GM19023 (cell line): Measurements from ENCODE around the gene TRABD2B.

Experiments
- ATAC-seq: cut with Tn5 transposase; IDR thresholded peaks from one replicate; pipeline ENCODE4 v1.9.1; 2021; ENCODE audit warnings: mild to moderate bottlenecking, moderate library complexity; ENCODE audit not compliant: unreplicated experiment

Gene TRABD2B

GRCh38 chr1:48022306-48022705 lies 25.1 kb upstream of the TRABD2B start:
- no peak for ATAC-seq

DNA sequence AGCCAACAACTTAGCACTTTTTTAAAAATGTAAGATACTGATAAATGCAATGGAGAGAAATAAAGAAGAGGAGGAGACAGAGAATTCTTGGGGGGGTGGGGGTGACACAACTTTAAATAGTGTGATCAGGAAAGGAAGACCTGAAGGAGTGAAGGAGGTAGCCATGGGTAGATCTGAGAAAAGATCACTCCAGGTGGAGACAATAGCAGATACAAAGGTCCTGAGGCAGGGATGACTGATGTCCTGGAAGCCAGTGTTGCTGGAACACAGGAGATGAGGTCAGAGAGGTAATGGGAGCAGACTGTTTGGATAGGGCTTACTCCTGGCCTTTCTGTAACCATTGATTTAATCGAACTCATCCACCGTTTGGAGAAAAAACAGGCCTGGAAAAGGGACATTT lies 24.6 kb upstream of the TRABD2B start:
- ATAC-seq = no peak

- ATAC-seq = no peak
Observed at GRCh38 chr1:48019714-48020315, 22.6 kb upstream of the TRABD2B start.

GRCh38 chr1:48018799-48019198 lies 21.6 kb upstream of the TRABD2B start:
- ATAC-seq = no peak

- no peak for ATAC-seq
Observed at GRCh38 chr1:48017716-48018115, 20.5 kb upstream of the TRABD2B start.

- ATAC-seq = no peak
Observed at GRCh38 chr1:48016515-48016914, 19.3 kb upstream of the TRABD2B start.

DNA sequence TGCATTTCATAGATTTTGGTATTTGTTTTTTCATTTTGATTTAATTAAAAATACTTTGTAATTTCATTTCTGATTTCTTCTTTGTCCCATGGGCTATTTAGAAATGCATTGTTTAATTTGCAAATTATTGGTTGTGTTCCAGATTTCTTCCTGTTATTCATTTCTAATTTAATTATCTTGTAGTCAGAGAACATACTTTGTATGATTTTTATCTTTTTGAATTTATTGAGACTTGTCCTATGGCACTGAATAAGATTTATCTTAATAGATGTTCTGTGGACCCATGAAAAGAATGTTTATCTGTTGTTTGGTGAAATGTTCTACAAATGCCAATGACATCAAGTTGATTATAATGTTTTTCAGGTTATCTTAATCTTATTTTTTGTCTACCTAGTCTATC lies 16.1 kb upstream of the TRABD2B start:
- ATAC-seq = no peak

DNA sequence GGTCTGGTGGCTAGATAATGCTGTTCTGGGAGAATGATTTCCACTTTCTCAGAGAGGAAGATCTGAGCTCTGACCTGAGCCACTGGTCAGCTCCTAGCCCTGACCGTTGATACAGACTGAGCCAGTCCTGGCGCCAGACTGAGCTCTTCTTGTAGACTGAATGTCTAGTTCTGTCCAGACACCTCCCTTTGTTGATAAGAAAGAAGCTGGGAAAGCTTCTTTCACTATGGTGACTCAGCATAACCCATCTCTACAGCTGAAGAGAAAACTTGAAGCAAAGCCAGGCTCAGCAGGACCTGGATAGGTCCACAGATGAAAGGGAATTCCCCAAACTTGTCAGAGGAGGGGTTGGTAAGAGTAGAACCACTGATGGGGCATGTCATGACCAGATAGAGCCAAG lies 9.9 kb upstream of the TRABD2B start:
- ATAC-seq = no peak

DNA sequence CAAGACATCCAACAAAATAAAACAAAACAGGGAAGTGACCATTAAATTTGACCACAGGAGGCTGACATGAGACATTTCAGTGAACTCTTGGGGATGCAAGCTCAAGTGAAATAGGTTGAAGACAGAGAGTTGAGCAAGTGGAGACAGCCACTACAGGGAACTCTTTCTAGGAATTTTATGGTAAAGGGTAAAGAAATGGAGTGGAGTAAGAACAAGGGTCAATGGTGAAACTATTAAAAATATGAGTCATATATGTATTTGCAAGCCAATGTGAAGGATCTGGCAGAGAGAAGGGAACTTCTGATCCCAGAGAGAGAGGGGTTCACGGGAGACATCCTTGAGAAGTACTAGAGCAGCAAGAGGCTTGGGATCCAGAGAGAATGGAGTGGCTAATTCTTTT lies 9.1 kb upstream of the TRABD2B start:
- ATAC-seq = no peak

- ATAC-seq = no peak
Observed at GRCh38 chr1:48005253-48006117, 8.3 kb upstream of the TRABD2B start.

- ATAC-seq = no peak
Observed at GRCh38 chr1:48003741-48004531, 6.8 kb upstream of the TRABD2B start.

- ATAC-seq = no peak
Observed at GRCh38 chr1:48002142-48002541, 5.0 kb upstream of the TRABD2B start.

- no peak for ATAC-seq
Observed at GRCh38 chr1:48001696-48002095, 4.5 kb upstream of the TRABD2B start.

- no peak for ATAC-seq
Observed at GRCh38 chr1:48000883-48001282, 3.7 kb upstream of the TRABD2B start.

DNA sequence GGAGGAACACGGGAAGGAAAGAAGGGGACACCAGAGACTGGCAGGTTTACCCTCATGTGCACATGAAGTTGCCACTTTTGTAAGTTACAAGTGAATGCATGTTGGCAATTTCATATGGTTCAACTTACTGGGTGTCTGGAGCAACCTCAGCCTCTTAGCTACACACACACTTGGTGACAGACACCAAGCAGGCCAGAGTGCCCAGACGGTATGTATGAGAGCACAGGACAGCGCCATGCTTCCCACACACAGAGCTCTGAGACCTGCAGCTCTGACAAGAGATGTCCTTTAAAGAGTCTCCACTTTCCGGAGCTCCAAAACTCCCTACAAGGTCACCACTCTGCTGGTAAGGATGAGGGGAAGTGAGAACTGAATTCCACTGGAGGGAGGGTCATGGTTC lies 1.9 kb upstream of the TRABD2B start:
- ATAC-seq = no peak

GRCh38 chr1:47998396-47998990 lies 1.3 kb upstream of the TRABD2B start:
- ATAC-seq = no peak

GRCh38 chr1:47996406-47997226 lies 569 bp downstream of the TRABD2B start:
- no peak for ATAC-seq

- no peak for ATAC-seq
Observed at GRCh38 chr1:47996060-47996405, 1.2 kb downstream of the TRABD2B start.

DNA sequence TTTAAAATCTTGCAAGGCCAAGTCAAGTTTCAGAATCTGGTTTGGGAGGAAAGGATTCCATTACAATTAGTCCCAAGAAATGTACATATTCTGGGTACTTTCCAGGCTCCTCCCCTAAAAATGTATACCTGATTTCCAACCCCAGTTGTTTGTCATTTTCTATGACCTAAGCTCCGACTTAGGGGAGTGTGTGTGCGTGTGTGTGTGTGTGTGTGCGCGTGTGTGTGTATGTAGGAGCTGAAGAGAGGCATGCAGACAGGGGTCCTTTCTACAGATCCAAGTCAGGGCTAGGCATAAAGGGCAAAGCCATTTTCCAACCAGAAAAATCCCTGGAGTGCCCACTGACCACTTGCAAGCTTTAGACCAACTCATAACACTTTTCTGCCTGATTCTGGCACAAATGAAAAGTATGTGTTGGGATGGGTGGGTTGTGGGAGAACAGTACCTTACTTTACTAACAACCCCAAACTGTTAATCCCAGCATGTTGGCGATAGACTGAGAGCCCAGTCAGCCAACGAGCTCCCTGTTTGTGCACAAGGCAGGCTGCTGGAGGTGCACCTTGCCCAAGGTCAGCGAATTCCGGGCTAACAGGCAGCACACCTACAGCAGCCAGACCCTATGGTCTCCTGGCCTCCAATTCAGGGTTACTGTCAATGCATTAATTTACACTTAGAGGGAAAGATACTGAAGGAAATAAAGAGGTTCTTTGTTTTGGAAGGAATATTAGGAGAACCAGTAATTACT lies 1.7 kb downstream of the TRABD2B start:
- ATAC-seq = no peak
